ENCODE data around the gene SAMD11.
"Not testable (repeated sequence)": the region's sequence is repeated elsewhere in the genome, so short reads cannot be mapped to it uniquely, and the experiment has no call there.

Gene SAMD11

GRCh38 chr1:978835-979743 is 55.4 kb downstream of the SAMD11 start:
- DNase-seq (ENCODE audit: low spot score) = no peak

GRCh38 chr1:979744-980072 is 56.0 kb downstream of the SAMD11 start:
- DNase-seq (ENCODE audit: low spot score) = no peak

GRCh38 chr1:980137-980571 is 56.4 kb downstream of the SAMD11 start:
- no peak for DNase-seq (ENCODE audit: low spot score)

GRCh38 chr1:980602-981395 is 57.1 kb downstream of the SAMD11 start:
- no peak for DNase-seq (ENCODE audit: low spot score)

- DNase-seq (ENCODE audit: low spot score) = no peak
These were observed 57.8 kb downstream of the SAMD11 start for GRCh38 chr1:981491-981954.

GRCh38 chr1:981955-982558 is 58.3 kb downstream of the SAMD11 start, which contains the start of gene PERM1:
PERM1 (minus strand) TSS chr1:982093; CDS start chr1:981029, 1,064 bp downstream.
- DNase-seq (ENCODE audit: low spot score) = no peak

- DNase-seq (ENCODE audit: low spot score) = no peak
These were observed 59.2 kb downstream of the SAMD11 start for GRCh38 chr1:982765-983436.

- peak; percentile 84 for DNase-seq (ENCODE audit: low spot score)
These were observed 60.2 kb downstream of the SAMD11 start for GRCh38 chr1:983798-984475.

- no peak for DNase-seq (ENCODE audit: low spot score)
These were observed 60.7 kb downstream of the SAMD11 start for GRCh38 chr1:984476-984814.

- DNase-seq (ENCODE audit: low spot score) = no peak
These were observed 61.4 kb downstream of the SAMD11 start for GRCh38 chr1:985126-985525.

- DNase-seq (ENCODE audit: low spot score) = not testable (repeated sequence)
These were observed 64.3 kb downstream of the SAMD11 start for GRCh38 chr1:988061-988460.

- not testable (repeated sequence) for DNase-seq (ENCODE audit: low spot score)
These were observed 67.6 kb downstream of the SAMD11 start for GRCh38 chr1:991275-991674.

- DNase-seq (ENCODE audit: low spot score) = no peak
These were observed 68.2 kb downstream of the SAMD11 start for GRCh38 chr1:991895-992294.

GRCh38 chr1:992362-992761 is 68.6 kb downstream of the SAMD11 start:
- DNase-seq (ENCODE audit: low spot score) = no peak

GRCh38 chr1:993379-993995 is 69.8 kb downstream of the SAMD11 start:
- no peak for DNase-seq (ENCODE audit: low spot score)

Data from AG08396 (cell line).